ENCODE measurements around the gene ZNF692. TPM values are rescaled to one million over a fixed set of nuclear protein-coding genes. Genes with fewer than 3 reads are reported as not detected.
A peak's percentile ranks its signal among the peaks of the same experiment; 100 is the strongest.

The ZNF692 gene
- total and polyA plus RNA-seq, 3 experiments from 2014 or later: 9.6 to 58.7 (median 56.0) TPM

DNA sequence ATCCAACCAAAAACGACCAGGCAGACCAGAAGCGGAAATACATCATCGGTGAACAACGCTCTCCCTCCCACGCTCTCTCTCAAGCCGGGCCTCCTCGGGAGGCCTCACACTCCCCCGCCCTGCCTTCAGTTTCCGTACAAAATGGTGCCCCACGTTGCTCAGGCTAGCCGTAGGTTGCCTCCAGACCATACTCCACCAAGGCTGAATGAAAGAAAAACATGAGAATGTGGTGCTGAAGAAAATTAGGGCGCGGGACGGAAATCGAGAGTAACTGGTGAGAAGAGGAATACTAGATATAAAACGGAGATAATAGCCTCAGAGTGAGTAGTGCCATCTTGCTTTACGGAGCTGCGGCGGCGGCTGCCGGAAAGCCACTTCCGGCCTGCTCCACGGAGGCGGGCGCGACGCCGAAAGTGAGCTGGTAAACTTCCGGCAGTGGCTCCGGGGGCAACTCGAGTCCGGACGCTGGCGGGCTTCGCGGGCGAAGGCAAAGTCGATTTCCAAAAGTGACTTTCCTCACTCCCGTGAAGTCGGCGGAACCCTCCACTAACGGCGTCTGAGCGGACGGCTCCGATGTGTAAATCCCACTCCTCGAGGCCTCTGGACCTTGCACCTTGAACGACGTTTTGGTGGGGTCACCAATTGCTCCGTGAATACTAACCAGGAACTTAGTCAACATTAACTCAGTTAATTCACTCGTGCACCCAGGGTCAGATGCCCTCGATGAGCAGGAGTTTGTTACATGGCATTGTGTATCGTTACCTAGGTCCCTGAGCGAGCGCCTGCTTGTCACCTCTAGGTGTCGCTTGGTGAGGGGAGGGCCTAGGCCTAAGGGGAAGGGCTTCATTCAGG, 32.8 kb downstream of the ZNF692 start, which contains the start of gene SH3BP5L:
TSS of gene SH3BP5L (minus strand) at position 7 of the 852 bp plus-strand sequence. CDS start 980 bp downstream, outside the sequence.
- Mint-ChIP-seq H3K27ac (peak within 1 kb of the TSS; percentile 92 to 100 (median 99)), H3K36me3 (peaks cover 0 to 46% (median 6%) of the 10 kb centered on the region in 3 donors), H3K9me3 (no peaks in the 10 kb centered on the region), H3K4me3 (peak within 1 kb of the TSS; percentile 89 to 99 (median 97)), H3K4me1 (peaks cover 49 to 61% (median 60%) of the 10 kb centered on the region in 3 donors), H3K27me3 (peaks cover 0 to 3% of the 10 kb centered on the region in 2 donors)
- no peaks in the 10 kb centered on the region for H3K9me3 ChIP-seq (ENCODE audit: low read length)
- no peaks in the 10 kb centered on the region for H3K27me3 ChIP-seq (ENCODE audit: insufficient read depth, low read length, poor library complexity, severe bottlenecking)
- H3K27ac ChIP-seq (ENCODE audit: low read depth, low read length): peak within 1 kb of the TSS; percentile 97
- peak; percentile 84 to 94 (median 92) for DNase-seq
- ChIA-PET POLR2A (interaction anchor here (0.5 to 4.5 kb wide), 6 partner anchors 12 to 84 kb away, joined by 3 to 31 read pairs (median 6); partner anchors contain the start of genes ZNF672 and ZNF692), CTCF (interaction anchor here (0.8 to 5.1 kb wide), 11 partner anchors 12 to 100 kb away, joined by 3 to 49 read pairs (median 5); partner anchors contain the start of genes ZNF672 and ZNF692)
- peaks cover 9% of the 10 kb centered on the region for H3K36me3 ChIP-seq (ENCODE audit: insufficient read depth, low read length)
- peak within 1 kb of the TSS; percentile 98 for H3K4me3 ChIP-seq (ENCODE audit: low read length)
- H3K4me1 ChIP-seq (ENCODE audit: insufficient read depth, low read length): peaks cover 51% of the 10 kb centered on the region

DNA sequence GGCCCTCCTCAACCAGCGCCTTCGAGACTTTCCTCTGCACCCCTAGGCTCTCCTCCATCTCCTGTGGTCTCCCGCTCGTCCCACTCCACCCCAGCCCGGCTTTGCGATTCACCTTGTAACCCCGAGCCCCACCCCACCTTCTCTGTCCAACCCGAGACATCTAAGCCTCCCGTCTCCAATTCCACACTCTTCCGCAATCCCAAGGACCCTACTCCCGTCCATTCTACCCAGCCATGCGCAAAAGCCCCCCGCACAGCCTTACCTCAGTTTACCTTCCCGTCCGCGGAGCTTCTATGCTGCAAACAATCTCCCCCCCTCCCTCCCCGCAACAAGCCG, 33.3 kb downstream of the ZNF692 start:
- no peak for DNase-seq
- H3K36me3 Mint-ChIP-seq: peaks cover 0 to 52% (median 6%) of the 10 kb centered on the region in 3 donors
- CTCF ChIA-PET: interaction anchor here (0.8 to 5.1 kb wide), 13 partner anchors 12 to 101 kb away, joined by 3 to 49 read pairs (median 4); partner anchors contain the start of genes ZNF672 and ZNF692
- no peaks in the 10 kb centered on the region for H3K9me3 ChIP-seq (ENCODE audit: low read length)
- peak overlapping the region; percentile 97 for H3K27ac ChIP-seq (ENCODE audit: low read depth, low read length)
- no peaks in the 10 kb centered on the region for H3K9me3 Mint-ChIP-seq
- POLR2A ChIA-PET: interaction anchor here (0.9 to 4.5 kb wide), 4 partner anchors 12 to 49 kb away, joined by 3 to 31 read pairs (median 10); partner anchors contain the start of genes ZNF672 and ZNF692
- H3K4me3 Mint-ChIP-seq: peak overlapping the region; percentile 89 to 99 (median 97)
- peak overlapping the region; percentile 92 to 100 (median 99) for H3K27ac Mint-ChIP-seq
- peaks cover 56% of the 10 kb centered on the region for H3K4me1 ChIP-seq (ENCODE audit: insufficient read depth, low read length)
- peaks cover 9% of the 10 kb centered on the region for H3K36me3 ChIP-seq (ENCODE audit: insufficient read depth, low read length)
- H3K27me3 Mint-ChIP-seq: peaks cover 0 to 3% of the 10 kb centered on the region in 2 donors
- H3K4me3 ChIP-seq (ENCODE audit: low read length): peak overlapping the region; percentile 98
- H3K4me1 Mint-ChIP-seq: peaks cover 54 to 67% (median 66%) of the 10 kb centered on the region in 3 donors
- H3K27me3 ChIP-seq (ENCODE audit: insufficient read depth, low read length, poor library complexity, severe bottlenecking): no peaks in the 10 kb centered on the region

- DNase-seq: peak in 1 of 5 donors; percentile 44
- H3K27me3 Mint-ChIP-seq: peaks cover 0 to 3% of the 10 kb centered on the region in 2 donors
- H3K9me3 Mint-ChIP-seq: no peaks in the 10 kb centered on the region
- Histone ChIP-seq H3K4me3 (ENCODE audit: low read length) (peak overlapping the region; percentile 98), H3K27me3 (ENCODE audit: insufficient read depth, low read length, poor library complexity, severe bottlenecking) (no peaks in the 10 kb centered on the region), H3K9me3 (ENCODE audit: low read length) (no peaks in the 10 kb centered on the region), H3K36me3 (ENCODE audit: insufficient read depth, low read length) (peaks cover 9% of the 10 kb centered on the region), H3K27ac (ENCODE audit: low read depth, low read length) (peak overlapping the region; percentile 97), H3K4me1 (ENCODE audit: insufficient read depth, low read length) (peaks cover 58% of the 10 kb centered on the region)
- peak overlapping the region; percentile 92 to 100 (median 99) for H3K27ac Mint-ChIP-seq
- H3K36me3 Mint-ChIP-seq: peaks cover 0 to 56% (median 8%) of the 10 kb centered on the region in 3 donors
- ChIA-PET CTCF (interaction anchor here (1.6 to 5.1 kb wide), 5 partner anchors 13 to 48 kb away, joined by 4 to 49 read pairs (median 6); partner anchors contain the start of genes ZNF672 and ZNF692), POLR2A (interaction anchor here (1.1 to 4.5 kb wide), 3 partner anchors 13 to 48 kb away, joined by 7 to 31 read pairs (median 13); partner anchors contain the start of genes ZNF672 and ZNF692)
- peaks cover 58 to 71% (median 70%) of the 10 kb centered on the region in 3 donors for H3K4me1 Mint-ChIP-seq
- H3K4me3 Mint-ChIP-seq: peak overlapping the region; percentile 89 to 99 (median 97)
These were observed 33.7 kb downstream of the ZNF692 start for GRCh38 chr1:248825136-248825535.

DNA sequence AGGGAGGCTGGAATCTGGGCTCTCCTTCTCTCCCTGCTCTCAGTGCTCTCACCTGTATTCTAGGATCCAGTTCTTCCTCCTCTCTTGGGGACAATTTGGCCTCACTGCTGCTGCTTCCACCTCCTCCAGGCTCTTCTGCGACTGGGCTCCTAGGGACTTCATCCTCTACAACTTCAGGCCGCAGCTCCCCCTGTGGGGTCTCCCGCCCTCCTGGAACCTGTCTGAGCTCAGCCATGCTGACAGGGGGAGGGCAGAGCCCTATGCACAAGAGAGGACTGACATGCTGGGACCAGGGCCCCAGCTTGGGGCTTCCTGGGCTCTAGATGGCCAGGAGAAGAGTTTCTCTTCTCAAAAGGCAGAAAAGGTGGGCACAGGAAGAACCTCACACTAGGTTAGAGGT, 34.2 kb downstream of the ZNF692 start:
- H3K4me3 Mint-ChIP-seq: peak overlapping the region; percentile 89 to 99 (median 97)
- H3K36me3 Mint-ChIP-seq: peaks cover 0 to 59% (median 10%) of the 10 kb centered on the region in 3 donors
- no peaks in the 10 kb centered on the region for H3K9me3 Mint-ChIP-seq
- H3K4me1 ChIP-seq (ENCODE audit: insufficient read depth, low read length): peaks cover 61% of the 10 kb centered on the region
- peaks cover 0 to 3% of the 10 kb centered on the region in 2 donors for H3K27me3 Mint-ChIP-seq
- peak in 1 of 5 donors; percentile 35 for DNase-seq
- no peaks in the 10 kb centered on the region for H3K9me3 ChIP-seq (ENCODE audit: low read length)
- H3K27me3 ChIP-seq (ENCODE audit: insufficient read depth, low read length, poor library complexity, severe bottlenecking): no peaks in the 10 kb centered on the region
- peak overlapping the region; percentile 24 to 100 (median 96) for H3K27ac Mint-ChIP-seq
- ChIA-PET CTCF (interaction anchor here (1.6 to 5.1 kb wide), 5 partner anchors 13 to 49 kb away, joined by 4 to 49 read pairs (median 6); partner anchors contain the start of genes ZNF672 and ZNF692), POLR2A (interaction anchor here (4.5 kb wide), 1 partner anchor 13 kb away, joined by 31 read pairs; the partner anchor contains the start of gene ZNF672)
- peak overlapping the region; percentile 97 for H3K27ac ChIP-seq (ENCODE audit: low read depth, low read length)
- H3K4me1 Mint-ChIP-seq: peaks cover 60 to 75% (median 73%) of the 10 kb centered on the region in 3 donors
- H3K4me3 ChIP-seq (ENCODE audit: low read length): peak overlapping the region; percentile 98
- peaks cover 9% of the 10 kb centered on the region for H3K36me3 ChIP-seq (ENCODE audit: insufficient read depth, low read length)

- peaks cover 9% of the 10 kb centered on the region for H3K36me3 ChIP-seq (ENCODE audit: insufficient read depth, low read length)
- Mint-ChIP-seq H3K4me1 (peaks cover 64 to 79% (median 76%) of the 10 kb centered on the region in 3 donors), H3K4me3 (peak overlapping the region; percentile 71 to 99 (median 97)), H3K9me3 (no peaks in the 10 kb centered on the region), H3K27me3 (peaks cover 0 to 3% of the 10 kb centered on the region in 2 donors), H3K27ac (peak overlapping the region; percentile 24 to 100 (median 80)), H3K36me3 (peaks cover 0 to 59% (median 10%) of the 10 kb centered on the region in 3 donors)
- peaks cover 64% of the 10 kb centered on the region for H3K4me1 ChIP-seq (ENCODE audit: insufficient read depth, low read length)
- POLR2A ChIA-PET: no interaction called here
- DNase-seq: peak in 1 of 5 donors; percentile 4
- H3K27me3 ChIP-seq (ENCODE audit: insufficient read depth, low read length, poor library complexity, severe bottlenecking): no peaks in the 10 kb centered on the region
- peak overlapping the region; percentile 98 for H3K4me3 ChIP-seq (ENCODE audit: low read length)
- CTCF ChIA-PET: interaction anchor here (1.6 to 5.1 kb wide), 3 partner anchors 14 to 38 kb away, joined by 4 to 49 read pairs (median 4); partner anchors contain the start of genes ZNF672 and ZNF692
- H3K9me3 ChIP-seq (ENCODE audit: low read length): no peaks in the 10 kb centered on the region
- no peak overlapping the region for H3K27ac ChIP-seq (ENCODE audit: low read depth, low read length)
These were observed 34.6 kb downstream of the ZNF692 start for GRCh38 chr1:248824301-248824700.

DNA sequence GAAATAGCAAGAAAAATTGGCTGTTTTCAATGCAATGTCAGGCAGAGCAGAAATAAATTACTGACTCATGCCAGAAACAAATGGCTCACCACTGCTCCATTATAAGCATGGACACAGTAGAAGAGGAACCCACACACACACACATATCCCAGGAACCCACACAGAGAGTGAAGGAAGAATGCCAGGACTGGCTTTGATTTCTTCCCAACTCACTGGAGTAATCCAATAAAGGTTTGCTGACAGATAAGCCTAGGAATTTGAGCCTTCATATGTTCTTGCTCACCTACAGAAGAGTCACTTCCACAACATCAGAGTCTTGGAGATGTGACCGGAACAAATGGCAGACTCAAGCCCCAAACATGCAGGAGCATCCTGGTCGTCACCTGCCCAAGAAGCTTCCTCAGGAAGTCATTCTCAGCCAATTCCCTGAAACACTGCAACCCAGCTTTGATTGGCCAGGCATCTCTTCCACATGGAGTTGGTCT, 35.3 kb downstream of the ZNF692 start:
- peaks cover 71% of the 10 kb centered on the region for H3K4me1 ChIP-seq (ENCODE audit: insufficient read depth, low read length)
- ChIA-PET POLR2A (no interaction called here), CTCF (interaction anchor here (1.2 kb wide), 1 partner anchor 17 kb away, joined by 3 read pairs; no protein-coding TSS in a partner anchor)
- DNase-seq: peak in 1 of 5 donors; percentile 16
- H3K27ac Mint-ChIP-seq: peak overlapping the region in 6 of 8 donors; percentile 78 to 100 (median 90)
- peaks cover 69 to 87% (median 83%) of the 10 kb centered on the region in 3 donors for H3K4me1 Mint-ChIP-seq
- H3K36me3 ChIP-seq (ENCODE audit: insufficient read depth, low read length): peaks cover 9% of the 10 kb centered on the region
- no peaks in the 10 kb centered on the region for H3K9me3 ChIP-seq (ENCODE audit: low read length)
- no peak overlapping the region for H3K27ac ChIP-seq (ENCODE audit: low read depth, low read length)
- H3K27me3 ChIP-seq (ENCODE audit: insufficient read depth, low read length, poor library complexity, severe bottlenecking): no peaks in the 10 kb centered on the region
- H3K36me3 Mint-ChIP-seq: peaks cover 0 to 65% (median 12%) of the 10 kb centered on the region in 3 donors
- H3K4me3 ChIP-seq (ENCODE audit: low read length): peak overlapping the region; percentile 36
- peaks cover 0 to 3% of the 10 kb centered on the region in 2 donors for H3K27me3 Mint-ChIP-seq
- peak overlapping the region; percentile 71 to 99 (median 97) for H3K4me3 Mint-ChIP-seq
- no peaks in the 10 kb centered on the region for H3K9me3 Mint-ChIP-seq
